ENCODE results near the gene HIPK4.

The HIPK4 gene

GRCh38 chr19:40365613-40366401 is 24.2 kb downstream of the HIPK4 start:
- peak; percentile 1 for DNase-seq

- no peak for DNase-seq
Observed at GRCh38 chr19:40365010-40365409, 25.0 kb downstream of the HIPK4 start.

GRCh38 chr19:40363069-40363468 is 26.9 kb downstream of the HIPK4 start:
- DNase-seq = no peak

- no peak for DNase-seq
Observed at GRCh38 chr19:40362160-40362559, 27.8 kb downstream of the HIPK4 start.

GRCh38 chr19:40360708-40361241 is 29.2 kb downstream of the HIPK4 start:
- no peak for DNase-seq

- DNase-seq = no peak
Observed at GRCh38 chr19:40360020-40360707, 29.8 kb downstream of the HIPK4 start.

GRCh38 chr19:40358773-40359172 is 31.2 kb downstream of the HIPK4 start:
- DNase-seq = no peak

GRCh38 chr19:40357640-40358039 is 32.3 kb downstream of the HIPK4 start:
- no peak for DNase-seq

- DNase-seq = no peak
Observed at GRCh38 chr19:40356681-40357595, 33.0 kb downstream of the HIPK4 start.

GRCh38 chr19:40355975-40356680 is 33.9 kb downstream of the HIPK4 start:
- DNase-seq = no peak

GRCh38 chr19:40348961-40349507 is 40.9 kb downstream of the HIPK4 start:
- peak; percentile 23 for DNase-seq

GRCh38 chr19:40348125-40348913 is 41.7 kb downstream of the HIPK4 start, which contains the start of the genes C19orf47 and PLD3:
C19orf47 (minus strand) TSS chr19:40348397; CDS start chr19:40341857, 6,540 bp downstream.
PLD3 (plus strand) TSS chr19:40348695; CDS start chr19:40366484, 17,789 bp downstream.
- DNase-seq = peak; percentile 94

GRCh38 chr19:40344422-40344821 is 45.6 kb downstream of the HIPK4 start:
- DNase-seq = no peak

GRCh38 chr19:40342644-40343311 is 47.2 kb downstream of the HIPK4 start:
- DNase-seq = no peak

GRCh38 chr19:40341601-40342482 is 48.1 kb downstream of the HIPK4 start:
- no peak for DNase-seq

- no peak for DNase-seq
Observed at GRCh38 chr19:40339018-40339728, 50.8 kb downstream of the HIPK4 start.

- no peak for DNase-seq
Observed at GRCh38 chr19:40337594-40337993, 52.4 kb downstream of the HIPK4 start.

- no peak for DNase-seq
Observed at GRCh38 chr19:40337107-40337506, 52.9 kb downstream of the HIPK4 start.

GRCh38 chr19:40336601-40336900 is 53.4 kb downstream of the HIPK4 start:
- no peak for DNase-seq

Data from NCI-H2029 treated with DMSO at 0.1 percent for 48 hours (cell line).